MCF 10A (cell line): Measurements from ENCODE around the gene TMEM121. TPM values are rescaled to one million over a fixed set of nuclear protein-coding genes. Genes with fewer than 3 reads are reported as not detected.
"Not testable (repeated sequence)": the region's sequence is repeated elsewhere in the genome, so short reads cannot be mapped to it uniquely, and the experiment has no call there.

Experiments used
- BruUV-seq: library from RNA; stranded (reverse); fragments of 400-500 nt; replicated peaks from 2 replicates; lab custom pipeline; 2021; lab: Mats Ljungman, UMichigan
- CTCF ChIA-PET: fragments of 300-600 bp; sonication (Branson Sonifier 250); formaldehyde crosslinking; extraction: SDS; loops from one replicate; lab custom pipeline; 2021; ENCODE audit warnings: antibody characterized with exemption, inconsistent platforms; lab: Yijun Ruan, JAX
- POLR2A ChIA-PET: fragments of 300-600, 350-650 bp; sonication (Branson Sonifier 250); formaldehyde crosslinking; extraction: SDS; loops from one replicate; lab custom pipeline; 2020; ENCODE audit warnings: antibody characterized with exemption, inconsistent platforms; lab: Yijun Ruan, JAX
- DNase-seq: peaks from one replicate; pipeline ENCODE4 v3.0.0-alpha.2; 2018; ENCODE audit not compliant: unreplicated experiment
- H3K27ac Mint-ChIP-seq: one replicate; pipeline ENCODE4 v1.8.0; 2022; ENCODE audit warnings: mild to moderate bottlenecking, low read depth, mixed read lengths; ENCODE audit not compliant: unreplicated experiment
- H3K27me3 Mint-ChIP-seq: one replicate; pipeline ENCODE4 v1.8.0; 2022; ENCODE audit warnings: mixed read lengths; ENCODE audit not compliant: insufficient read depth, unreplicated experiment
- H3K36me3 Mint-ChIP-seq: one replicate; pipeline ENCODE4 v1.8.0; 2022; ENCODE audit warnings: mild to moderate bottlenecking, moderate library complexity, mixed read lengths; ENCODE audit not compliant: insufficient read depth, unreplicated experiment
- H3K4me1 Mint-ChIP-seq: one replicate; pipeline ENCODE4 v1.8.0; 2022; ENCODE audit warnings: mixed read lengths; ENCODE audit not compliant: insufficient read depth, unreplicated experiment
- H3K4me3 Mint-ChIP-seq: one replicate; pipeline ENCODE4 v1.8.0; 2022; ENCODE audit warnings: mild to moderate bottlenecking, moderate library complexity, mixed read lengths; ENCODE audit not compliant: unreplicated experiment
- H3K9me3 Mint-ChIP-seq: one replicate; pipeline ENCODE4 v1.8.0; 2022; ENCODE audit warnings: mixed read lengths; ENCODE audit not compliant: unreplicated experiment
- CTCF ChIP-seq: fragments of 200-600 bp; IDR thresholded peaks from one replicate; pipeline ENCODE4 v1.8.0; 2022; ENCODE audit warnings: antibody characterized with exemption, mild to moderate bottlenecking; ENCODE audit not compliant: unreplicated experiment
- intact Hi-C: fragments of 100-400 bp; cut with micrococcal nuclease; formaldehyde crosslinking; loops from 2 replicates; pipeline ENCODE4 v1.14.1; 2022
- total RNA-seq: library from RNA; stranded (reverse); gene quantifications from 2 replicates; pipeline ENCODE4 v1.2.3, GENCODE V29; 2022

The TMEM121 gene
- total RNA-seq, 1 experiment from 2014 or later, result 0.68 TPM

GRCh38 chr14:105546410-105546809, 20.0 kb downstream of the TMEM121 start:
- POLR2A ChIA-PET, DNase-seq, CTCF ChIA-PET, intact Hi-C loops, H3K4me3 Mint-ChIP-seq, BruUV-seq, H3K4me1 Mint-ChIP-seq, H3K36me3 Mint-ChIP-seq, H3K27ac Mint-ChIP-seq: not testable (repeated sequence)
- Mint-ChIP-seq H3K27me3 (peaks cover 39% of the 10 kb centered on the region), H3K9me3 (peaks cover 32% of the 10 kb centered on the region)

- CTCF ChIA-PET, H3K36me3 Mint-ChIP-seq, H3K4me1 Mint-ChIP-seq, DNase-seq, H3K4me3 Mint-ChIP-seq, H3K27ac Mint-ChIP-seq, BruUV-seq, POLR2A ChIA-PET, intact Hi-C loops: not testable (repeated sequence)
- Mint-ChIP-seq H3K9me3 (peaks cover 25% of the 10 kb centered on the region), H3K27me3 (peaks cover 39% of the 10 kb centered on the region)
These were observed 20.7 kb downstream of the TMEM121 start for GRCh38 chr14:105547072-105547471.

- ChIA-PET POLR2A (no interaction called here), CTCF (interaction anchor here (0.7 to 2.0 kb wide), 2 partner anchors 10 to 381 kb away, joined by 3 to 21 read pairs; no protein-coding TSS in a partner anchor)
- Mint-ChIP-seq H3K36me3 (no peaks in the 10 kb centered on the region), H3K27me3 (peaks cover 43% of the 10 kb centered on the region), H3K27ac (no peak overlapping the region), H3K4me3 (no peak overlapping the region), H3K4me1 (no peaks in the 10 kb centered on the region), H3K9me3 (peaks cover 19% of the 10 kb centered on the region)
- DNase-seq, result no peak
- no peak for TF ChIP-seq CTCF
- intact Hi-C loops, result no loop called here
- BruUV-seq, result no TSS peak
These were observed 21.4 kb downstream of the TMEM121 start for GRCh38 chr14:105547741-105548169.

GRCh38 chr14:105549481-105549880, 23.1 kb downstream of the TMEM121 start:
- Mint-ChIP-seq H3K4me1 (no peaks in the 10 kb centered on the region), H3K36me3 (no peaks in the 10 kb centered on the region), H3K4me3 (no peak overlapping the region), H3K27ac (no peak overlapping the region), H3K27me3 (peaks cover 29% of the 10 kb centered on the region), H3K9me3 (peaks cover 1% of the 10 kb centered on the region)
- TF ChIP-seq CTCF, result no peak
- ChIA-PET POLR2A (no interaction called here), CTCF (interaction anchor here (0.7 to 2.0 kb wide), 3 partner anchors 12 to 571 kb away, joined by 3 to 21 read pairs (median 4); no protein-coding TSS in a partner anchor)
- no TSS peak for BruUV-seq
- no peak for DNase-seq
- intact Hi-C loops, result no loop called here

- POLR2A ChIA-PET, result no interaction called here
- no peak for DNase-seq
- no TSS peak for BruUV-seq
- Mint-ChIP-seq H3K27me3 (peaks cover 27% of the 10 kb centered on the region), H3K4me3 (no peak overlapping the region), H3K36me3 (no peaks in the 10 kb centered on the region), H3K27ac (no peak overlapping the region), H3K4me1 (no peaks in the 10 kb centered on the region), H3K9me3 (no peaks in the 10 kb centered on the region)
- CTCF ChIA-PET, result interaction anchor here (0.6 kb wide), 2 partner anchors 9 to 862 kb away, joined by 3 read pairs; no protein-coding TSS in a partner anchor
- intact Hi-C loops, result loop anchor here (10.0 kb wide), 1 partner anchor 391 kb away; no protein-coding TSS in a partner anchor
- no peak for TF ChIP-seq CTCF
These were observed 27.6 kb downstream of the TMEM121 start for GRCh38 chr14:105554022-105554421.
